ENCODE measurements around the gene AMOTL2. TPM values are rescaled to one million over a fixed set of nuclear protein-coding genes. Genes with fewer than 3 reads are reported as not detected.
A peak's percentile ranks its signal among the peaks of the same experiment; 100 is the strongest.

AMOTL2 gene
- total and polyA plus RNA-seq, 2 experiments from 2014 or later = 17.9 to 102 TPM

- Histone ChIP-seq H3K79me2 (replicated peaks; ENCODE audit: insufficient read depth) (peaks cover 16% of the 10 kb centered on the region), H3K4me3 (no peak overlapping the region), H2AFZ (no peak overlapping the region), H3K4me2 (0 out of 2 replicates have a peak overlapping the region, but pooled peaks have one; percentile 2), H3F3A (replicated peaks; ENCODE audit: low read depth) (peaks cover 16% of the 10 kb centered on the region), H3K4me1 (ENCODE audit: insufficient read depth) (peaks cover 51% of the 10 kb centered on the region), H3K9me2 (ENCODE audit: insufficient read depth) (no peaks in the 10 kb centered on the region), H3K27me3 (ENCODE audit: insufficient read depth) (peaks cover 44% of the 10 kb centered on the region), H4K20me1 (replicated peaks; ENCODE audit: insufficient read depth) (peaks cover 3% of the 10 kb centered on the region), H3K36me3 (ENCODE audit: insufficient read depth) (no peaks in the 10 kb centered on the region), H3K27ac (ENCODE audit: low read depth) (no peak overlapping the region)
- no peak overlapping the region; the same call in 2 of the 3 replicates for H3K4me3 Mint-ChIP-seq
- peaks cover 49% of the 10 kb centered on the region for H3K4me1 Mint-ChIP-seq
- H3K9me3 Mint-ChIP-seq = no peaks in the 10 kb centered on the region
- DNase-seq (ENCODE audit: low spot score) = no peak
- peaks cover 57% of the 10 kb centered on the region for H3K27me3 Mint-ChIP-seq (ENCODE audit: insufficient read depth, low read depth, poor library complexity)
- TF ChIP-seq NANOG (IDR thresholded peaks at IDR 0.05; ENCODE audit: borderline replicate concordance) = no peak
- TF ChIP-seq ZNF462 (CRISPR knock-in tag; IDR thresholded peaks at IDR 0.05) = no peak
- no peak for TF ChIP-seq JUNB (IDR thresholded peaks at IDR 0.05; ENCODE audit: unreplicated experiment)
- no peak for TF ChIP-seq STAT1 (IDR thresholded peaks at IDR 0.05; ENCODE audit: unreplicated experiment)
- no peak for TF ChIP-seq EZH2 (IDR thresholded peaks at IDR 0.05; ENCODE audit: low read depth, unreplicated experiment)
- no peak for TF ChIP-seq ETS1 (IDR thresholded peaks at IDR 0.05)
- no peak for TF ChIP-seq REST (IDR thresholded peaks at IDR 0.05; ENCODE audit: unreplicated experiment)
- TF ChIP-seq EZH2phosphoT487 (IDR thresholded peaks at IDR 0.05; ENCODE audit: unreplicated experiment) = no peak
- TF ChIP-seq POLR2AphosphoS5 (IDR thresholded peaks at IDR 0.05; ENCODE audit: low read depth) = no peak
- TF ChIP-seq CTCF (conservative IDR thresholded peaks at IDR 0.05; ENCODE audit: low read depth in 2 of 2) = no peak
- peaks cover 7% of the 10 kb centered on the region for H3K36me3 Mint-ChIP-seq (ENCODE audit: low read depth)
- no peak overlapping the region for H3K27ac Mint-ChIP-seq
- ATAC-seq = no peak
Observed at GRCh38 chr3:134376786-134377426, 2.7 kb upstream of the AMOTL2 start.
